Lung (tissue), 12 donors: ENCODE results near the gene SMIM29. TPM values are rescaled to one million over a fixed set of nuclear protein-coding genes. Genes with fewer than 3 reads are reported as not detected.
A peak's percentile ranks its signal among the peaks of the same experiment; 100 is the strongest.

Source experiments
- ATAC-seq: fragments of 200-7000 bp; cut with Tn5 transposase; one replicate; pipeline ENCODE4 v1.9.1; 2020; ENCODE audit warnings: moderate number of reproducible peaks; ENCODE audit not compliant: insufficient read depth, low FRiP score
- DNase-seq, 3 donors: peaks; one replicate each; pipeline ENCODE4 v3.0.0-alpha.2; 2013 to 2017
- H3K27ac ChIP-seq, 2 donors: one replicate each; pipeline ENCODE4 v1.5.1; 2013; ENCODE audit warnings: mild to moderate bottlenecking in 2 of 2, moderate library complexity in 2 of 2, control low read depth in 1 of 2, inconsistent platforms in 1 of 2, low read depth in 1 of 2, low read length in 1 of 2
- H3K27me3 ChIP-seq, 3 donors: one replicate each; pipeline ENCODE4 v1.5.1; 2013; ENCODE audit warnings: low read length in 2 of 3; ENCODE audit not compliant: control insufficient read depth in 3 of 3, insufficient read depth in 3 of 3
- H3K36me3 ChIP-seq, 4 donors: one replicate each; pipeline ENCODE4 v1.5.1; 2013; ENCODE audit warnings: low read length in 4 of 4, mild to moderate bottlenecking in 1 of 4, moderate library complexity in 1 of 4; ENCODE audit not compliant: control insufficient read depth in 4 of 4, insufficient read depth in 4 of 4
- H3K4me1 ChIP-seq, 5 donors: one replicate each; pipeline ENCODE4 v1.5.1; 2013; ENCODE audit warnings: low read length in 5 of 5, mild to moderate bottlenecking in 2 of 5, moderate library complexity in 1 of 5; ENCODE audit not compliant: control insufficient read depth in 5 of 5, insufficient read depth in 5 of 5
- H3K4me3 ChIP-seq: one replicate; pipeline ENCODE4 v1.5.1; 2013; ENCODE audit warnings: mild to moderate bottlenecking, control low read depth, moderate library complexity
- H3K9ac ChIP-seq, 2 donors: one replicate each; pipeline ENCODE4 v1.5.1; 2013; ENCODE audit warnings: low read length in 2 of 2, control low read depth in 1 of 2; ENCODE audit not compliant: insufficient read depth in 1 of 2
- H3K9me3 ChIP-seq, 4 donors: one replicate each; pipeline ENCODE4 v1.5.1; 2013; ENCODE audit warnings: low read length in 3 of 4, mild to moderate bottlenecking in 1 of 4, moderate library complexity in 1 of 4; ENCODE audit not compliant: control insufficient read depth in 4 of 4, insufficient read depth in 3 of 4
- WGBS, 2 donors: extraction: QIAGEN DNeasy Blood & Tissue Kit; methylation state at CpG; one replicate each; pipeline ENCODE4 v1.1.7; 2013; 5-methylcytosine and 5-hydroxymethylcytosine counted together
- polyA plus RNA-seq, 2 donors: library from polyadenylated mRNA; stranded (reverse); fragments of 200-250 nt; gene quantifications; one replicate each; pipeline ENCODE4 v1.2.1, GENCODE V29; 2013
- total RNA-seq, 2 donors: library from RNA; depleted of rRNA in 1 of 2; stranded (reverse); fragments of >200 nt in 1 of 2; gene quantifications; one replicate each; pipeline ENCODE4 v1.2.1, GENCODE V29; 2014 to 2021
- TF ChIP-seq, protein P1 (sequence below): IDR thresholded peaks from 2 replicates; pipeline ENCODE4 v1.5.1; 2012; ENCODE audit warnings: mild to moderate bottlenecking; ENCODE audit errors: control extremely low read depth, extremely low read depth
- donor health status: control.
- donor health status: control.
- donor health status: Bipolar disorder and iron deficiency.
- donor health status: healthy.
- donor health status: DM: yes; HTN: yes; CAD: no.

SMIM29 gene
- total and polyA plus RNA-seq, 4 donors, result 8.5 to 122 (median 58.3) TPM

- DNase-seq, result no peak
- 43 to 46% methylated on average over 17 to 18 of the region's 18 CpGs for WGBS, 2 donors
- Histone ChIP-seq H3K4me3 (peak overlapping the region; percentile 73), H3K36me3 (peaks cover 0 to 8% (median 0%) of the 10 kb centered on the region in 4 donors), H3K4me1 (peaks cover 0 to 8% (median 6%) of the 10 kb centered on the region in 5 donors), H3K9me3 (no peaks in the 10 kb centered on the region), H3K27ac (peak overlapping the region; percentile 85 to 94), H3K9ac (peak overlapping the region; percentile 63 to 83), H3K27me3 (no peaks in the 10 kb centered on the region)
- peak; percentile 7 for ATAC-seq
- TF ChIP-seq, protein P1, sequence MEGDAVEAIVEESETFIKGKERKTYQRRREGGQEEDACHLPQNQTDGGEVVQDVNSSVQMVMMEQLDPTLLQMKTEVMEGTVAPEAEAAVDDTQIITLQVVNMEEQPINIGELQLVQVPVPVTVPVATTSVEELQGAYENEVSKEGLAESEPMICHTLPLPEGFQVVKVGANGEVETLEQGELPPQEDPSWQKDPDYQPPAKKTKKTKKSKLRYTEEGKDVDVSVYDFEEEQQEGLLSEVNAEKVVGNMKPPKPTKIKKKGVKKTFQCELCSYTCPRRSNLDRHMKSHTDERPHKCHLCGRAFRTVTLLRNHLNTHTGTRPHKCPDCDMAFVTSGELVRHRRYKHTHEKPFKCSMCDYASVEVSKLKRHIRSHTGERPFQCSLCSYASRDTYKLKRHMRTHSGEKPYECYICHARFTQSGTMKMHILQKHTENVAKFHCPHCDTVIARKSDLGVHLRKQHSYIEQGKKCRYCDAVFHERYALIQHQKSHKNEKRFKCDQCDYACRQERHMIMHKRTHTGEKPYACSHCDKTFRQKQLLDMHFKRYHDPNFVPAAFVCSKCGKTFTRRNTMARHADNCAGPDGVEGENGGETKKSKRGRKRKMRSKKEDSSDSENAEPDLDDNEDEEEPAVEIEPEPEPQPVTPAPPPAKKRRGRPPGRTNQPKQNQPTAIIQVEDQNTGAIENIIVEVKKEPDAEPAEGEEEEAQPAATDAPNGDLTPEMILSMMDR, result no peak
These were observed 859 bp upstream of the SMIM29 start for GRCh38 chr6:34249469-34250261.

GRCh38 chr6:34248198-34248726 is 544 bp downstream of the SMIM29 start:
- 10 to 11% methylated on average over 17 of the region's 17 CpGs for WGBS, 2 donors

DNA sequence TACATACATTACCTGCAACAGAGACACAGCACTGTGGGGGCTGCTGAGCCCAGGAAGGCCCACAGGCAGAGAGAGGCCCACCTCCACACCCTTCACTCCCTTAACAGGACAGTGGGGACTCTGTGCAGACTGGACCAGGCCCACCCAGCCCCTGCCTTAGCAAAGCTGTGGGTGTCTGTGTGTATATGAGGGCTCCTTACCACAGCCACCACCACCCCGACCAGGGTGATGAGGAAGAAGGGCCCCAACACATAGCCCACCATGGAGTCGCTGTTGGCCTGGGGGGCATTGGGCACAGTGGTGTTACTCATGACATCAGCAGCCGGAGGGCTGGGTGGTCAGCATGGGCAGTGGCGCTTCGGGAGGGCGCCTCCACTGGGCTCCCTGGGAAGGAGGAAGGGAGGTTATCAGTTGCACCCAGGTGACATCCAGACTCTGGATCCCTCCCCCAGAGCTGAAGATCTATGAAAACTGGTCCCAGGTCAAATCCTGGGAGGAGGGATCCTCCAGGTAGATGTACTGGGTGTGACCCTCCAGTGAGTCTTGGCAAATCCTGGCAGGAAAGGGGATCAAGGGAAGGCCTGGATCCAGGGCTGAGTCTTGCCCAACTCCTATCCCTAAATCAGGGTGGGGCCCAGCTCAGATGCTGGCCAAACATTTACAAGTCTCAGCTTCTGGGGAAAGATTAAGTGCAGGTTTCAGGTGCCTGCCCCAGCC is 1.2 kb downstream of the SMIM29 start:
- Histone ChIP-seq H3K36me3 (peaks cover 0 to 11% (median 0%) of the 10 kb centered on the region in 4 donors), H3K9ac (no peak overlapping the region), H3K27me3 (no peaks in the 10 kb centered on the region), H3K9me3 (no peaks in the 10 kb centered on the region), H3K4me3 (no peak overlapping the region), H3K4me1 (peaks cover 4 to 20% (median 7%) of the 10 kb centered on the region in 5 donors), H3K27ac (peak overlapping the region in 1 of 2 donors; percentile 93)
- DNase-seq (no peak), ATAC-seq (no peak)
- 76 to 86% methylated on average over 6 of the region's 6 CpGs for WGBS, 2 donors
- TF ChIP-seq, protein P1, result no peak

More at GRCh38 chr6:34248198-34248726, 544 bp downstream of the SMIM29 start:
- no peaks in the 10 kb centered on the region for H3K9me3 ChIP-seq
- TF ChIP-seq, protein P1, result no peak
- peaks cover 4 to 15% (median 7%) of the 10 kb centered on the region in 5 donors for H3K4me1 ChIP-seq
- DNase-seq, result peak; percentile 44 to 54 (median 51)
- peak overlapping the region; percentile 87 for H3K4me3 ChIP-seq
- H3K27ac ChIP-seq, result peak overlapping the region; percentile 69 to 93
- peak; percentile 27 for ATAC-seq
- H3K27me3 ChIP-seq, result no peaks in the 10 kb centered on the region
- H3K9ac ChIP-seq, result peak overlapping the region; percentile 55 to 61
- H3K36me3 ChIP-seq, result peaks cover 0 to 8% (median 0%) of the 10 kb centered on the region in 4 donors
